ENCODE measurements around the gene SH3BP4. TPM values are rescaled to one million over a fixed set of nuclear protein-coding genes. Genes with fewer than 3 reads are reported as not detected.

SH3BP4 gene
- total RNA-seq, 1 experiment from 2014 or later: 19.9 TPM

GRCh38 chr2:235064976-235065375 is 113.2 kb downstream of the SH3BP4 start:
- POLR2A ChIA-PET (ENCODE audit: low non-redundant PET): no interaction called here
- H3K27ac ChIP-seq (ENCODE audit: low read depth, low read length, poor library complexity, severe bottlenecking): no peak overlapping the region
- intact Hi-C loops (cut with micrococcal nuclease; ENCODE audit: unreplicated experiment): no loop called here
- no peaks in the 10 kb centered on the region for H3K9me3 ChIP-seq (ENCODE audit: low read depth, low read length, poor library complexity, severe bottlenecking)
- H3K36me3 ChIP-seq (ENCODE audit: insufficient read depth, low read length, poor library complexity, severe bottlenecking): no peaks in the 10 kb centered on the region
- no peaks in the 10 kb centered on the region for H3K27me3 ChIP-seq (replicated peaks; ENCODE audit: insufficient read depth, low read depth, low read length, poor library complexity)
- CTCF ChIA-PET: no interaction called here
- no peak overlapping the region for H3K4me3 ChIP-seq (ENCODE audit: low read depth, low read length, poor library complexity, severe bottlenecking)
- no peak for TF ChIP-seq EZH2 (IDR thresholded peaks at IDR 0.05; ENCODE audit: borderline replicate concordance, low read depth, low read length, poor library complexity, severe bottlenecking)
- TF ChIP-seq, protein P1, sequence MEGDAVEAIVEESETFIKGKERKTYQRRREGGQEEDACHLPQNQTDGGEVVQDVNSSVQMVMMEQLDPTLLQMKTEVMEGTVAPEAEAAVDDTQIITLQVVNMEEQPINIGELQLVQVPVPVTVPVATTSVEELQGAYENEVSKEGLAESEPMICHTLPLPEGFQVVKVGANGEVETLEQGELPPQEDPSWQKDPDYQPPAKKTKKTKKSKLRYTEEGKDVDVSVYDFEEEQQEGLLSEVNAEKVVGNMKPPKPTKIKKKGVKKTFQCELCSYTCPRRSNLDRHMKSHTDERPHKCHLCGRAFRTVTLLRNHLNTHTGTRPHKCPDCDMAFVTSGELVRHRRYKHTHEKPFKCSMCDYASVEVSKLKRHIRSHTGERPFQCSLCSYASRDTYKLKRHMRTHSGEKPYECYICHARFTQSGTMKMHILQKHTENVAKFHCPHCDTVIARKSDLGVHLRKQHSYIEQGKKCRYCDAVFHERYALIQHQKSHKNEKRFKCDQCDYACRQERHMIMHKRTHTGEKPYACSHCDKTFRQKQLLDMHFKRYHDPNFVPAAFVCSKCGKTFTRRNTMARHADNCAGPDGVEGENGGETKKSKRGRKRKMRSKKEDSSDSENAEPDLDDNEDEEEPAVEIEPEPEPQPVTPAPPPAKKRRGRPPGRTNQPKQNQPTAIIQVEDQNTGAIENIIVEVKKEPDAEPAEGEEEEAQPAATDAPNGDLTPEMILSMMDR (conservative IDR thresholded peaks at IDR 0.05; ENCODE audit: low read depth, low read length): no peak
- H3K4me1 ChIP-seq (ENCODE audit: insufficient read depth, low read length, poor library complexity, severe bottlenecking): peaks cover 6% of the 10 kb centered on the region
- DNase-seq (ENCODE audit: low spot score): no peak
- BruUV-seq (replicated peaks): no TSS peak

- H3K4me1 ChIP-seq (ENCODE audit: insufficient read depth, low read length, poor library complexity, severe bottlenecking): peaks cover 6% of the 10 kb centered on the region
- no peaks in the 10 kb centered on the region for H3K9me3 ChIP-seq (ENCODE audit: low read depth, low read length, poor library complexity, severe bottlenecking)
- BruUV-seq (replicated peaks): no TSS peak
- no peaks in the 10 kb centered on the region for H3K36me3 ChIP-seq (ENCODE audit: insufficient read depth, low read length, poor library complexity, severe bottlenecking)
- intact Hi-C loops (cut with micrococcal nuclease; ENCODE audit: unreplicated experiment): no loop called here
- no peaks in the 10 kb centered on the region for H3K27me3 ChIP-seq (replicated peaks; ENCODE audit: insufficient read depth, low read depth, low read length, poor library complexity)
- CTCF ChIA-PET: no interaction called here
- no peak overlapping the region for H3K4me3 ChIP-seq (ENCODE audit: low read depth, low read length, poor library complexity, severe bottlenecking)
- POLR2A ChIA-PET (ENCODE audit: low non-redundant PET): interaction anchor here (0.6 kb wide), 1 partner anchor 226 kb away, joined by 3 read pairs; no protein-coding TSS in a partner anchor
- DNase-seq (ENCODE audit: low spot score): no peak
- no peak for TF ChIP-seq EZH2 (IDR thresholded peaks at IDR 0.05; ENCODE audit: borderline replicate concordance, low read depth, low read length, poor library complexity, severe bottlenecking)
- TF ChIP-seq, protein P1 (conservative IDR thresholded peaks at IDR 0.05; ENCODE audit: low read depth, low read length): no peak
- no peak overlapping the region for H3K27ac ChIP-seq (ENCODE audit: low read depth, low read length, poor library complexity, severe bottlenecking)
Observed at GRCh38 chr2:235066490-235066889, 114.7 kb downstream of the SH3BP4 start.

- H3K4me1 ChIP-seq (ENCODE audit: insufficient read depth, low read length, poor library complexity, severe bottlenecking): peaks cover 6% of the 10 kb centered on the region
- ChIA-PET POLR2A (ENCODE audit: low non-redundant PET) (no interaction called here), CTCF (no interaction called here)
- no peak overlapping the region for H3K4me3 ChIP-seq (ENCODE audit: low read depth, low read length, poor library complexity, severe bottlenecking)
- H3K27me3 ChIP-seq (replicated peaks; ENCODE audit: insufficient read depth, low read depth, low read length, poor library complexity): no peaks in the 10 kb centered on the region
- no TSS peak for BruUV-seq (replicated peaks)
- intact Hi-C loops (cut with micrococcal nuclease; ENCODE audit: unreplicated experiment): no loop called here
- no peaks in the 10 kb centered on the region for H3K9me3 ChIP-seq (ENCODE audit: low read depth, low read length, poor library complexity, severe bottlenecking)
- no peaks in the 10 kb centered on the region for H3K36me3 ChIP-seq (ENCODE audit: insufficient read depth, low read length, poor library complexity, severe bottlenecking)
- TF ChIP-seq, protein P1 (conservative IDR thresholded peaks at IDR 0.05; ENCODE audit: low read depth, low read length): no peak
- TF ChIP-seq EZH2 (IDR thresholded peaks at IDR 0.05; ENCODE audit: borderline replicate concordance, low read depth, low read length, poor library complexity, severe bottlenecking): no peak
- peak; percentile 53 for DNase-seq (ENCODE audit: low spot score)
- H3K27ac ChIP-seq (ENCODE audit: low read depth, low read length, poor library complexity, severe bottlenecking): no peak overlapping the region
Observed at GRCh38 chr2:235066895-235067294, 115.1 kb downstream of the SH3BP4 start.
